ENCODE measurements around the gene NUPR1. TPM values are rescaled to one million over a fixed set of nuclear protein-coding genes. Genes with fewer than 3 reads are reported as not detected.

Gene NUPR1
- total and polyA plus RNA-seq, 2 of the 13 experiments (the other 11 are each of a cell fraction or from before 2014, with no cell fraction given), result 18.0 to 25.6 TPM

DNA sequence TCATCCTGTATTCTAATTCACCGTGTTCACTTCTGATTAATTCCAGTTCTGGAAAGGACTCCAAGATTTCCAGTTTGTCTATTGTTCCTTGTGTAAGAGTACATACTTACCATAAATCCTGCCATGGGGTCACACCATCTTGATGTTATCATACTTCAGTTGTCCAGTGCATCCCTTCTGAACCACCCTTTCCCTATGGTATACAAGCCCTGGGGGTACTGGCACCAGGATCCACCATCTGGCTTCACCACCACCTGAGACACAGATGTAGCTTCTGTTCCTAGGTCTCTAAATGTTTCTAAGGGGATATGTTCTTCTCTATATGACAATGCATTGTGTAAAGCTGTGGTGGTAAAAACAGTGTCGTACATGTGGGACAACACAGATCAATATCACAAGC, 36.2 kb upstream of the NUPR1 start:
- peaks cover 2 to 5% of the 10 kb centered on the region in 2 experiments; a peak in 4 of 5 replicates for H3K36me3 ChIP-seq (replicated peaks in 1 of 2; ENCODE audit: control insufficient read depth in 1 of 2, insufficient read depth in 2 of 2, low read length in 2 of 2)
- H3K4me3 ChIP-seq (replicated peaks in 1 of 3; ENCODE audit: insufficient read depth in 1 of 3, low read depth in 2 of 3, low read length in 3 of 3), result no peak overlapping the region
- ATAC-seq (no peak), DNase-seq (ENCODE audit: low spot score) (no peak), FAIRE-seq (no peak)
- intact Hi-C loops (cut with micrococcal nuclease; ENCODE audit: unreplicated experiment), result no loop called here
- no peak overlapping the region for H3K9ac ChIP-seq (ENCODE audit: insufficient read depth, low read depth, low read length)
- no peaks in the 10 kb centered on the region for H3K9me3 ChIP-seq (ENCODE audit: low read length)
- in situ Hi-C loops (cut with HindIII; ENCODE audit: extremely low pct_ligation_motif_present, low pct_unique_long_range_greater_than_20kb), result no loop called here
- ChIA-PET POLR2A (no interaction called here), CTCF (ENCODE audit: low intra/inter-chr PET ratio, low total read pairs) (no interaction called here)
- no peaks in the 10 kb centered on the region for H4K20me1 ChIP-seq (ENCODE audit: insufficient read depth, low read length)
- H3K4me2 ChIP-seq (ENCODE audit: low read depth, low read length), result no peak overlapping the region
- no peaks in the 10 kb centered on the region for H3K4me1 ChIP-seq (ENCODE audit: insufficient read depth, low read length)
- H2AFZ ChIP-seq (ENCODE audit: low read length), result no peak overlapping the region
- H3K27ac ChIP-seq (ENCODE audit: extremely low read length, insufficient read depth, low read length), result no peak overlapping the region
- no TSS peak for BruUV-seq (replicated peaks)
- no peak for TF ChIP-seq ZNF160 (CRISPR knock-in tag; IDR thresholded peaks at IDR 0.05)
- TF ChIP-seq SOX6 (IDR thresholded peaks at IDR 0.05), result no peak
- TF ChIP-seq SOX6 (CRISPR knock-in tag; IDR thresholded peaks at IDR 0.05), result no peak
- no peak for TF ChIP-seq PAF1 (CRISPR knock-in tag; IDR thresholded peaks at IDR 0.05)
- TF ChIP-seq, protein P1, sequence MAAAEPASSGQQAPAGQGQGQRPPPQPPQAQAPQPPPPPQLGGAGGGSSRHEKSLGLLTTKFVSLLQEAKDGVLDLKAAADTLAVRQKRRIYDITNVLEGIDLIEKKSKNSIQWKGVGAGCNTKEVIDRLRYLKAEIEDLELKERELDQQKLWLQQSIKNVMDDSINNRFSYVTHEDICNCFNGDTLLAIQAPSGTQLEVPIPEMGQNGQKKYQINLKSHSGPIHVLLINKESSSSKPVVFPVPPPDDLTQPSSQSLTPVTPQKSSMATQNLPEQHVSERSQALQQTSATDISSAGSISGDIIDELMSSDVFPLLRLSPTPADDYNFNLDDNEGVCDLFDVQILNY (CRISPR knock-in tag; conservative IDR thresholded peaks at IDR 0.05), result no peak
- no peak for TF ChIP-seq ZBTB21 (CRISPR knock-in tag; IDR thresholded peaks at IDR 0.05)
- no peak for TF ChIP-seq KLF15 (CRISPR knock-in tag; IDR thresholded peaks at IDR 0.05; ENCODE audit: borderline replicate concordance)
- no peak for TF ChIP-seq SIX1 (CRISPR knock-in tag; IDR thresholded peaks at IDR 0.05; ENCODE audit: borderline replicate concordance)
- TF ChIP-seq SYNCRIP (IDR thresholded peaks at IDR 0.05; ENCODE audit: insufficient read depth, low read depth, low read length), result no peak
- TF ChIP-seq, protein P2, sequence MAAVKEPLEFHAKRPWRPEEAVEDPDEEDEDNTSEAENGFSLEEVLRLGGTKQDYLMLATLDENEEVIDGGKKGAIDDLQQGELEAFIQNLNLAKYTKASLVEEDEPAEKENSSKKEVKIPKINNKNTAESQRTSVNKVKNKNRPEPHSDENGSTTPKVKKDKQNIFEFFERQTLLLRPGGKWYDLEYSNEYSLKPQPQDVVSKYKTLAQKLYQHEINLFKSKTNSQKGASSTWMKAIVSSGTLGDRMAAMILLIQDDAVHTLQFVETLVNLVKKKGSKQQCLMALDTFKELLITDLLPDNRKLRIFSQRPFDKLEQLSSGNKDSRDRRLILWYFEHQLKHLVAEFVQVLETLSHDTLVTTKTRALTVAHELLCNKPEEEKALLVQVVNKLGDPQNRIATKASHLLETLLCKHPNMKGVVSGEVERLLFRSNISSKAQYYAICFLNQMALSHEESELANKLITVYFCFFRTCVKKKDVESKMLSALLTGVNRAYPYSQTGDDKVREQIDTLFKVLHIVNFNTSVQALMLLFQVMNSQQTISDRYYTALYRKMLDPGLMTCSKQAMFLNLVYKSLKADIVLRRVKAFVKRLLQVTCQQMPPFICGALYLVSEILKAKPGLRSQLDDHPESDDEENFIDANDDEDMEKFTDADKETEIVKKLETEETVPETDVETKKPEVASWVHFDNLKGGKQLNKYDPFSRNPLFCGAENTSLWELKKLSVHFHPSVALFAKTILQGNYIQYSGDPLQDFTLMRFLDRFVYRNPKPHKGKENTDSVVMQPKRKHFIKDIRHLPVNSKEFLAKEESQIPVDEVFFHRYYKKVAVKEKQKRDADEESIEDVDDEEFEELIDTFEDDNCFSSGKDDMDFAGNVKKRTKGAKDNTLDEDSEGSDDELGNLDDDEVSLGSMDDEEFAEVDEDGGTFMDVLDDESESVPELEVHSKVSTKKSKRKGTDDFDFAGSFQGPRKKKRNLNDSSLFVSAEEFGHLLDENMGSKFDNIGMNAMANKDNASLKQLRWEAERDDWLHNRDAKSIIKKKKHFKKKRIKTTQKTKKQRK (IDR thresholded peaks at IDR 0.05; ENCODE audit: low read length), result no peak
- no peak for TF ChIP-seq FOXA3 (CRISPR knock-in tag; IDR thresholded peaks at IDR 0.05)
- no peak for TF ChIP-seq CREB1 (IDR thresholded peaks at IDR 0.05)
- TF ChIP-seq CREB1 (CRISPR knock-in tag; IDR thresholded peaks at IDR 0.05), result no peak
- TF ChIP-seq ZFP82 (CRISPR knock-in tag; IDR thresholded peaks at IDR 0.05; ENCODE audit: borderline replicate concordance), result no peak
- H3K27me3 ChIP-seq (ENCODE audit: control insufficient read depth in 1 of 2, insufficient read depth in 2 of 2, low read length in 2 of 2), result no peaks in the 10 kb centered on the region
- no peaks in the 10 kb centered on the region for H3K79me2 ChIP-seq (ENCODE audit: insufficient read depth, low read length)
- 98% methylated on average over 2 of the region's 2 CpGs for WGBS (ENCODE audit: low lambda C conversion rate)
